Uterus (tissue), 4 donors: ENCODE data around the gene BBS9. TPM values are rescaled to one million over a fixed set of nuclear protein-coding genes. Genes with fewer than 3 reads are reported as not detected.

Source experiments
- DNase-seq, 2 donors: peaks; one replicate each; pipeline ENCODE4 v3.0.0-alpha.2; 2019 to 2020
- H3K27ac ChIP-seq, 2 donors: fragments of 200-600 bp; sonication (generic); 1 replicate in 1 of 2; 2 replicates in 1 of 2; pipeline ENCODE4 v1.5.1; 2016 to 2018
- H3K27me3 ChIP-seq, 2 donors: fragments of 200-600 bp; sonication (generic); one replicate each; pipeline ENCODE4 v1.5.1; 2018 to 2019; ENCODE audit warnings: control low read depth in 1 of 2
- H3K36me3 ChIP-seq, 2 donors: fragments of 200-600 bp; sonication (generic); one replicate each; pipeline ENCODE4 v1.5.1; 2019; ENCODE audit warnings: control low read depth in 1 of 2
- H3K4me1 ChIP-seq, 2 donors: fragments of 200-600 bp; sonication (generic); one replicate each; pipeline ENCODE4 v1.5.1; 2018 to 2019; ENCODE audit warnings: control low read depth in 1 of 2
- H3K4me3 ChIP-seq, 2 donors: fragments of 200-600 bp; sonication (generic); 1 replicate in 1 of 2; 2 replicates in 1 of 2; pipeline ENCODE4 v1.5.1; 2018 to 2019; ENCODE audit warnings: mild to moderate bottlenecking in 1 of 2
- H3K9me3 ChIP-seq, 2 donors: fragments of 200-600 bp; sonication (generic); one replicate each; pipeline ENCODE4 v1.5.1; 2019; ENCODE audit warnings: control low read depth in 1 of 2
- CTCF ChIP-seq, 4 experiments: fragments of 200-600 bp in 2 of 4; fragments of 450-650 bp in 2 of 4; sonication (generic) in 2 of 4; IDR thresholded peaks; one replicate each; pipeline ENCODE4 v1.5.1; 2016 to 2019; ENCODE audit warnings: antibody characterized with exemption in 4 of 4, mild to moderate bottlenecking in 2 of 4, moderate library complexity in 1 of 4
- POLR2A ChIP-seq, 2 donors: fragments of 450-650 bp; IDR thresholded peaks; one replicate each; pipeline ENCODE4 v1.6.1; 2016; ENCODE audit warnings: antibody characterized with exemption in 2 of 2, mild to moderate bottlenecking in 1 of 2, moderate library complexity in 1 of 2
- intact Hi-C: fragments of 100-400 bp; cut with DNase I; formaldehyde crosslinking; loops from one replicate; pipeline ENCODE4 v1.15.1; 2023; ENCODE audit warnings: low total_unique reads
- total RNA-seq, 4 donors: library from RNA; depleted of rRNA in 3 of 4; stranded (reverse); fragments of >200 nt in 3 of 4; gene quantifications; one replicate each; pipeline versions ENCODE4 v1.1.0 to v1.2.4, GENCODE V29; 2014 to 2023
- donor health status: DM: yes; HTN: yes; CAD: no.

Gene BBS9
- total RNA-seq, 4 donors from 2014 or later, result 24.1 to 77.4 (median 39.4) TPM

- intact Hi-C loops, result no loop called here
- Histone ChIP-seq H3K9me3 (no peaks in the 10 kb centered on the region), H3K27ac (no peak overlapping the region), H3K36me3 (no peaks in the 10 kb centered on the region), H3K4me3 (no peak overlapping the region), H3K4me1 (no peaks in the 10 kb centered on the region), H3K27me3 (no peaks in the 10 kb centered on the region)
- no peak for TF ChIP-seq POLR2A (IDR thresholded peaks at IDR 0.05)
- no peak for TF ChIP-seq CTCF (IDR thresholded peaks at IDR 0.05)
- no peak for DNase-seq
Measured at GRCh38 chr7:33118383-33118782, 11.0 kb upstream of the BBS9 start.

GRCh38 chr7:33127085-33127484 lies 2.3 kb upstream of the BBS9 start:
- TF ChIP-seq CTCF (IDR thresholded peaks at IDR 0.05) (no peak), POLR2A (IDR thresholded peaks at IDR 0.05) (no peak)
- H3K4me3 ChIP-seq, result no peak overlapping the region
- H3K27ac ChIP-seq, result no peak overlapping the region
- no peaks in the 10 kb centered on the region for H3K36me3 ChIP-seq
- no peaks in the 10 kb centered on the region for H3K27me3 ChIP-seq
- intact Hi-C loops, result no loop called here
- DNase-seq, result no peak
- H3K4me1 ChIP-seq, result no peaks in the 10 kb centered on the region
- H3K9me3 ChIP-seq, result no peaks in the 10 kb centered on the region

GRCh38 chr7:33128631-33128989 lies 754 bp upstream of the BBS9 start:
- Histone ChIP-seq H3K27me3 (no peaks in the 10 kb centered on the region), H3K27ac (peak overlapping the region; percentile 89), H3K4me1 (no peaks in the 10 kb centered on the region), H3K36me3 (no peaks in the 10 kb centered on the region), H3K9me3 (no peaks in the 10 kb centered on the region), H3K4me3 (peak overlapping the region; percentile 77 to 92)
- DNase-seq, result no peak
- intact Hi-C loops, result no loop called here
- TF ChIP-seq CTCF (IDR thresholded peaks at IDR 0.05) (no peak), POLR2A (IDR thresholded peaks at IDR 0.05) (no peak)

GRCh38 chr7:33129806-33130153 lies 416 bp downstream of the BBS9 start:
- peak overlapping the region; percentile 89 for H3K27ac ChIP-seq
- TF ChIP-seq CTCF (IDR thresholded peaks at IDR 0.05) (no peak), POLR2A (IDR thresholded peaks at IDR 0.05) (no peak)
- no peaks in the 10 kb centered on the region for H3K4me1 ChIP-seq
- H3K9me3 ChIP-seq, result no peaks in the 10 kb centered on the region
- no peak for DNase-seq
- intact Hi-C loops, result no loop called here
- no peaks in the 10 kb centered on the region for H3K36me3 ChIP-seq
- H3K27me3 ChIP-seq, result no peaks in the 10 kb centered on the region
- peak overlapping the region; percentile 77 to 92 for H3K4me3 ChIP-seq

- TF ChIP-seq POLR2A (IDR thresholded peaks at IDR 0.05) (no peak), CTCF (IDR thresholded peaks at IDR 0.05) (no peak)
- Histone ChIP-seq H3K4me1 (no peaks in the 10 kb centered on the region), H3K9me3 (no peaks in the 10 kb centered on the region), H3K4me3 (peak overlapping the region; percentile 77 to 92), H3K36me3 (no peaks in the 10 kb centered on the region), H3K27me3 (no peaks in the 10 kb centered on the region), H3K27ac (peak overlapping the region in 1 of 2 donors; percentile 89)
- no peak for DNase-seq
- intact Hi-C loops, result no loop called here
Measured at GRCh38 chr7:33130184-33130583, 820 bp downstream of the BBS9 start.
